HL-60 (cell line): Measurements from ENCODE around the gene SPRR3.

Experiments
- DNase-seq, 2 experiments: peaks; one replicate each; pipeline ENCODE4 v3.0.0-alpha.2; 2010 to 2020; ENCODE audit warnings: low read depth in 1 of 2, low spot score in 1 of 2
- H3K27ac ChIP-seq: fragments of 250-450 bp; sonication (Bioruptor Pico); replicated peaks from 2 replicates; pipeline ENCODE4 v1.5.1; 2020; ENCODE audit warnings: mild to moderate bottlenecking, moderate library complexity
- H3K27me3 ChIP-seq: fragments of 250-450 bp; sonication (Bioruptor Pico); 2 replicates; pipeline ENCODE4 v1.5.1; 2021; ENCODE audit warnings: mild to moderate bottlenecking, moderate library complexity; ENCODE audit not compliant: insufficient read depth, poor library complexity, severe bottlenecking
- H3K4me3 ChIP-seq: replicated peaks from 2 replicates; pipeline ENCODE4 v1.5.1; 2011; ENCODE audit warnings: mild to moderate bottlenecking, control low read depth, low read length; ENCODE audit not compliant: insufficient read depth
- GABPA ChIP-seq: IDR thresholded peaks from 2 replicates; pipeline ENCODE4 v1.6.1; 2012; ENCODE audit warnings: low read depth
- POLR2AphosphoS5 ChIP-seq: IDR thresholded peaks from 2 replicates; pipeline ENCODE4 v1.6.1; 2012; ENCODE audit warnings: low read depth
- SPI1 ChIP-seq: IDR thresholded peaks from 2 replicates; pipeline ENCODE4 v1.6.1; 2012; ENCODE audit warnings: low read depth, mild to moderate bottlenecking, borderline replicate concordance
- TF ChIP-seq, protein P1 (sequence below): IDR thresholded peaks from one replicate; pipeline ENCODE4 v1.5.1; 2011; ENCODE audit warnings: low read length, control low read depth, inconsistent platforms; ENCODE audit not compliant: insufficient read depth
- TF ChIP-seq, protein P2 (sequence below): IDR thresholded peaks from 2 replicates; pipeline ENCODE4 v1.6.1; 2012; ENCODE audit warnings: low read depth; ENCODE audit not compliant: insufficient replicate concordance

Gene SPRR3

GRCh38 chr1:152976688-152977087 is 24.9 kb upstream of the SPRR3 start:
- DNase-seq = no peak
- H3K27me3 ChIP-seq = no peaks in the 10 kb centered on the region
- H3K4me3 ChIP-seq = no peak overlapping the region
- TF ChIP-seq GABPA = no peak
- TF ChIP-seq, protein P1, sequence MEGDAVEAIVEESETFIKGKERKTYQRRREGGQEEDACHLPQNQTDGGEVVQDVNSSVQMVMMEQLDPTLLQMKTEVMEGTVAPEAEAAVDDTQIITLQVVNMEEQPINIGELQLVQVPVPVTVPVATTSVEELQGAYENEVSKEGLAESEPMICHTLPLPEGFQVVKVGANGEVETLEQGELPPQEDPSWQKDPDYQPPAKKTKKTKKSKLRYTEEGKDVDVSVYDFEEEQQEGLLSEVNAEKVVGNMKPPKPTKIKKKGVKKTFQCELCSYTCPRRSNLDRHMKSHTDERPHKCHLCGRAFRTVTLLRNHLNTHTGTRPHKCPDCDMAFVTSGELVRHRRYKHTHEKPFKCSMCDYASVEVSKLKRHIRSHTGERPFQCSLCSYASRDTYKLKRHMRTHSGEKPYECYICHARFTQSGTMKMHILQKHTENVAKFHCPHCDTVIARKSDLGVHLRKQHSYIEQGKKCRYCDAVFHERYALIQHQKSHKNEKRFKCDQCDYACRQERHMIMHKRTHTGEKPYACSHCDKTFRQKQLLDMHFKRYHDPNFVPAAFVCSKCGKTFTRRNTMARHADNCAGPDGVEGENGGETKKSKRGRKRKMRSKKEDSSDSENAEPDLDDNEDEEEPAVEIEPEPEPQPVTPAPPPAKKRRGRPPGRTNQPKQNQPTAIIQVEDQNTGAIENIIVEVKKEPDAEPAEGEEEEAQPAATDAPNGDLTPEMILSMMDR = no peak
- no peak for TF ChIP-seq POLR2AphosphoS5
- TF ChIP-seq, protein P2, sequence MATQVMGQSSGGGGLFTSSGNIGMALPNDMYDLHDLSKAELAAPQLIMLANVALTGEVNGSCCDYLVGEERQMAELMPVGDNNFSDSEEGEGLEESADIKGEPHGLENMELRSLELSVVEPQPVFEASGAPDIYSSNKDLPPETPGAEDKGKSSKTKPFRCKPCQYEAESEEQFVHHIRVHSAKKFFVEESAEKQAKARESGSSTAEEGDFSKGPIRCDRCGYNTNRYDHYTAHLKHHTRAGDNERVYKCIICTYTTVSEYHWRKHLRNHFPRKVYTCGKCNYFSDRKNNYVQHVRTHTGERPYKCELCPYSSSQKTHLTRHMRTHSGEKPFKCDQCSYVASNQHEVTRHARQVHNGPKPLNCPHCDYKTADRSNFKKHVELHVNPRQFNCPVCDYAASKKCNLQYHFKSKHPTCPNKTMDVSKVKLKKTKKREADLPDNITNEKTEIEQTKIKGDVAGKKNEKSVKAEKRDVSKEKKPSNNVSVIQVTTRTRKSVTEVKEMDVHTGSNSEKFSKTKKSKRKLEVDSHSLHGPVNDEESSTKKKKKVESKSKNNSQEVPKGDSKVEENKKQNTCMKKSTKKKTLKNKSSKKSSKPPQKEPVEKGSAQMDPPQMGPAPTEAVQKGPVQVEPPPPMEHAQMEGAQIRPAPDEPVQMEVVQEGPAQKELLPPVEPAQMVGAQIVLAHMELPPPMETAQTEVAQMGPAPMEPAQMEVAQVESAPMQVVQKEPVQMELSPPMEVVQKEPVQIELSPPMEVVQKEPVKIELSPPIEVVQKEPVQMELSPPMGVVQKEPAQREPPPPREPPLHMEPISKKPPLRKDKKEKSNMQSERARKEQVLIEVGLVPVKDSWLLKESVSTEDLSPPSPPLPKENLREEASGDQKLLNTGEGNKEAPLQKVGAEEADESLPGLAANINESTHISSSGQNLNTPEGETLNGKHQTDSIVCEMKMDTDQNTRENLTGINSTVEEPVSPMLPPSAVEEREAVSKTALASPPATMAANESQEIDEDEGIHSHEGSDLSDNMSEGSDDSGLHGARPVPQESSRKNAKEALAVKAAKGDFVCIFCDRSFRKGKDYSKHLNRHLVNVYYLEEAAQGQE = no peak
- no peak for TF ChIP-seq SPI1
- H3K27ac ChIP-seq = no peak overlapping the region

DNA sequence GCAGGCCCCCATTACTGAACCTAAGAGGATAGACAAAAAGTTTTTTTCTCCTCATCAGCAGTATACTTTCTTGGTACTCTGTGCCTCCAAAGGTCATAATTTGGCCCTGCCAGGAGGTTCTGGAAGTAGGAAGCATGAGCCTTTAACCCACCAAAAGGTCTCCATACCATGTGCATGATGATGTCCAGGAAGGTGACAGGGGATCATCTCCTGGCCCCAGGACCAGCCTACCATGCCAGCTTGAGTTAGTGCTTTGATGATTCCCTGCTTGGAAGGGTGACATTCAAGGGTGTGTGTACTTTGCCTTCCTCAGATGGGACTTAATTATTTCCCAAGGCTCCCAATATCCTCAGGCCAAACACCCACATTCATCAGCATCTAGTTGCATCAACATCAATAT is 23.9 kb upstream of the SPRR3 start:
- DNase-seq = no peak
- no peaks in the 10 kb centered on the region for H3K27me3 ChIP-seq
- no peak overlapping the region for H3K27ac ChIP-seq
- TF ChIP-seq POLR2AphosphoS5 (no peak), SPI1 (no peak), GABPA (no peak)
- TF ChIP-seq, protein P1 = no peak
- TF ChIP-seq, protein P2 = no peak
- no peak overlapping the region for H3K4me3 ChIP-seq

GRCh38 chr1:152980676-152981075 is 20.9 kb upstream of the SPRR3 start:
- TF ChIP-seq, protein P1 = no peak
- no peak for TF ChIP-seq POLR2AphosphoS5
- Histone ChIP-seq H3K27me3 (no peaks in the 10 kb centered on the region), H3K27ac (no peak overlapping the region), H3K4me3 (no peak overlapping the region)
- DNase-seq = no peak

DNA sequence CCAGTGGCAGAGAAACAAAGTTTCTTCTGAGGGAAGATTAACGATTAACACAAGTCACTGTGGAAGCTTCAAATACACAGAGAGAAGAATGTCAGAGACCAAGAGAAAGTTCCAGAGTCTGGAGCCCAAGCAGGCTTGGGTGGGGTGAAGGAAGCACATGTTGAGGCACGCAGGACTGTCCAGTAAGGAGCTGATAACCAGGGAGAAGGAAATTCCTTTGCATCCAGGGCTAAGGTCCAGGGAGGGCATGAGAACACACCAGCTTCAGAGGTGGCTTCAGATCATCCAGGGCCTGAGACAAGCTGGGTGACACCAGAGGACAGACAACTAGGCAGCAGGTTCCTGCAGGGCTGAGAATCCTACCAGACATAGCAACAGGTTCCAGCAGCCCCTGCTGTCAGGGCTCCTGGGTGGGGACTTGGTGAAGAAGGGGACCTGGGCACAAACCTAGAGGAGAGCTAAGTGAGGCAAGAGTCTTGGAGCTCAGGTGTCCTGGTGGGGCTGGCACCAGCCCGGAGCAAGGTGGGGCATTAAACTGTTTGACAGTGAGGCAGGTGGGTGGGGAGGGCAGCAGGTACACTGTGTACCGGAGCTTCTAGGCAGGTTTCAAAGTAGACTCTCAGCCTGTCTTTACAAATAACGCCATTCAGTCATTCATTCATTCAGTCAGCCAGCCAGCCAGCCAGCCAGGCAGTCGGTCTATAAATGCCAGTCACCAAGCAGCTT is 20.2 kb upstream of the SPRR3 start:
- Histone ChIP-seq H3K27me3 (no peaks in the 10 kb centered on the region), H3K4me3 (no peak overlapping the region), H3K27ac (no peak overlapping the region)
- no peak for DNase-seq
- TF ChIP-seq POLR2AphosphoS5 (no peak), GABPA (no peak), SPI1 (no peak)
- TF ChIP-seq, protein P2 = no peak
- TF ChIP-seq, protein P1 = no peak
